Measurements from ENCODE around the gene HEATR1. TPM values are rescaled to one million over a fixed set of nuclear protein-coding genes. Genes with fewer than 3 reads are reported as not detected.

Gene HEATR1
- total RNA-seq, 1 experiment from 2014 or later: 73.0 TPM

DNA sequence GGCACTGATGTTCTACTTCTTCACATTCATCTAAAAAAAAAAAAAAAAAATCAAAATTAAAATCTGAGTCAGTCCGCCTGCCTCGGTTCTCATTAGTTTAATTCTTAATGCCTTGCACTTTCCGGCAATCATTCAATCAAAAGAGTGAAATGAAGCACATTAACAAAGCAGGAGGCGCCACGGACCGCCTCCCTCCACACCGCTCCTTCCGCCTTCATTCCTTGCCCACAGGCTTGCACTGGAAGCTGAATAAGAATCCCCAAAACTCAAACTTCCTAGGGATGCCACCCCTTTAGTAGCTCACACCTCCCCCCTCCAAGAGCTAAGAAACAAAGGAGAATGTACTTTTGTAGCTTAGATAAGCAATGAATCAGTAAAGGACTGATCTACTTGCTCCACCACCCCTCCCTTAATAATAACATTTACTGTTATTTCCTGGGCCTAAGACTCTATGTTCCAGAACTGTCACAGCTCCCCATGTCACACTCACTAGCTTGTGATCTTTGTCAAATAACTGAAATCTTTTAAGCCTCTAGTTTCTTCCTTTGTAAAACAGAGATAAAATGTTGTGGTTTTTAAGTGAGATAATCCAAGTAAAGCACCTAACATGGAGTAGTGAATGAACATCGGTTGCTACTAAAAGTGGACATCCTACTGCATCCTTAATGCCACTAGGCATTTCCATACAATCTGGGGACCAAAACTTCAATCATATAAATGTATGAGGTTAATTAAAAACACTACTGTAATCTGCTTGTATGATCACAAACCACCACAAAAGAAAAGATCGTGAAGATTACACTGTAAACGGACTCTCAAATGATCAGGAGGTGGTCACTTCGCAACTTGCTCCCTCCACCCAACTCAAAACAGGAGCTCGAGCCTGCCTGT is 53.1 kb downstream of the HEATR1 start:
- Mint-ChIP-seq H3K36me3 (peaks cover 79% of the 10 kb centered on the region), H3K27me3 (ENCODE audit: low read depth) (no peaks in the 10 kb centered on the region), H3K4me1 (0 out of 2 replicates have a peak, but pooled peaks cover 3% of the 10 kb centered on the region), H3K27ac (no peak overlapping the region), H3K4me3 (no peak overlapping the region), H3K9me3 (no peaks in the 10 kb centered on the region)
- DNase-seq (ENCODE audit: low spot score): no peak
- TF ChIP-seq, protein P1, sequence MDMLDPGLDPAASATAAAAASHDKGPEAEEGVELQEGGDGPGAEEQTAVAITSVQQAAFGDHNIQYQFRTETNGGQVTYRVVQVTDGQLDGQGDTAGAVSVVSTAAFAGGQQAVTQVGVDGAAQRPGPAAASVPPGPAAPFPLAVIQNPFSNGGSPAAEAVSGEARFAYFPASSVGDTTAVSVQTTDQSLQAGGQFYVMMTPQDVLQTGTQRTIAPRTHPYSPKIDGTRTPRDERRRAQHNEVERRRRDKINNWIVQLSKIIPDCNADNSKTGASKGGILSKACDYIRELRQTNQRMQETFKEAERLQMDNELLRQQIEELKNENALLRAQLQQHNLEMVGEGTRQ (CRISPR knock-in tag; IDR thresholded peaks at IDR 0.05): no peak
- TF ChIP-seq ZNF423 (CRISPR knock-in tag; IDR thresholded peaks at IDR 0.05): no peak
- TF ChIP-seq ZNF671 (CRISPR knock-in tag; IDR thresholded peaks at IDR 0.05): no peak
- TF ChIP-seq GTF2I (CRISPR knock-in tag; conservative IDR thresholded peaks at IDR 0.05): no peak
- TF ChIP-seq, protein P2, sequence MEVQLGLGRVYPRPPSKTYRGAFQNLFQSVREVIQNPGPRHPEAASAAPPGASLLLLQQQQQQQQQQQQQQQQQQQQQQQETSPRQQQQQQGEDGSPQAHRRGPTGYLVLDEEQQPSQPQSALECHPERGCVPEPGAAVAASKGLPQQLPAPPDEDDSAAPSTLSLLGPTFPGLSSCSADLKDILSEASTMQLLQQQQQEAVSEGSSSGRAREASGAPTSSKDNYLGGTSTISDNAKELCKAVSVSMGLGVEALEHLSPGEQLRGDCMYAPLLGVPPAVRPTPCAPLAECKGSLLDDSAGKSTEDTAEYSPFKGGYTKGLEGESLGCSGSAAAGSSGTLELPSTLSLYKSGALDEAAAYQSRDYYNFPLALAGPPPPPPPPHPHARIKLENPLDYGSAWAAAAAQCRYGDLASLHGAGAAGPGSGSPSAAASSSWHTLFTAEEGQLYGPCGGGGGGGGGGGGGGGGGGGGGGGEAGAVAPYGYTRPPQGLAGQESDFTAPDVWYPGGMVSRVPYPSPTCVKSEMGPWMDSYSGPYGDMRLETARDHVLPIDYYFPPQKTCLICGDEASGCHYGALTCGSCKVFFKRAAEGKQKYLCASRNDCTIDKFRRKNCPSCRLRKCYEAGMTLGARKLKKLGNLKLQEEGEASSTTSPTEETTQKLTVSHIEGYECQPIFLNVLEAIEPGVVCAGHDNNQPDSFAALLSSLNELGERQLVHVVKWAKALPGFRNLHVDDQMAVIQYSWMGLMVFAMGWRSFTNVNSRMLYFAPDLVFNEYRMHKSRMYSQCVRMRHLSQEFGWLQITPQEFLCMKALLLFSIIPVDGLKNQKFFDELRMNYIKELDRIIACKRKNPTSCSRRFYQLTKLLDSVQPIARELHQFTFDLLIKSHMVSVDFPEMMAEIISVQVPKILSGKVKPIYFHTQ (CRISPR knock-in tag; IDR thresholded peaks at IDR 0.05): no peak
- no peak for TF ChIP-seq TP53 (CRISPR knock-in tag; IDR thresholded peaks at IDR 0.05)
- TF ChIP-seq, protein P3, sequence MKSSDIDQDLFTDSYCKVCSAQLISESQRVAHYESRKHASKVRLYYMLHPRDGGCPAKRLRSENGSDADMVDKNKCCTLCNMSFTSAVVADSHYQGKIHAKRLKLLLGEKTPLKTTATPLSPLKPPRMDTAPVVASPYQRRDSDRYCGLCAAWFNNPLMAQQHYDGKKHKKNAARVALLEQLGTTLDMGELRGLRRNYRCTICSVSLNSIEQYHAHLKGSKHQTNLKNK (CRISPR knock-in tag; IDR thresholded peaks at IDR 0.05): no peak
- CTCF ChIA-PET: no interaction called here
- POLR2A ChIA-PET: no interaction called here
- ATAC-seq: no peak

DNA sequence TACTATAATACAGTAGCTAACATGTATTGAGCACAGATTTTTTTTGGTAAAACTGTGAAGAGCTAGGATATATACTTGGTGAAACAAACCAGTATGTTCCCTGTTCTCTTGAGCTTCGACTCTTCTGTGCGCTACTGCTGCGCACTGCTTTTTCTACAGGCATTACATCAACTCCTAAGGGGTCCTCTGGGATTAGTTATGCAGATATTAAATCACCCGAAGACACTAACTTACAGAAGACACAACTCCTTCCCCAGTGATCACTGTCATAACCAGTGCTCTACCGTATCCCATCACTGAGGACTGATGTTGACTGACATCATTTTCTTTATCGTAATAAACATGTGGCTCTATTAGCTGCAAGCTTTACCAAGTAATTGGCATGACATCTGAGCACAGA is 55.9 kb downstream of the HEATR1 start:
- no peaks in the 10 kb centered on the region for H3K27me3 Mint-ChIP-seq (ENCODE audit: low read depth)
- ChIA-PET POLR2A (no interaction called here), CTCF (interaction anchor here (0.9 kb wide), 1 partner anchor 10 kb away, joined by 3 read pairs; no protein-coding TSS in a partner anchor)
- TF ChIP-seq, protein P2 (CRISPR knock-in tag; IDR thresholded peaks at IDR 0.05): no peak
- H3K27ac Mint-ChIP-seq: no peak overlapping the region
- DNase-seq (ENCODE audit: low spot score) (no peak), ATAC-seq (no peak)
- H3K4me1 Mint-ChIP-seq: 0 out of 2 replicates have a peak, but pooled peaks cover 3% of the 10 kb centered on the region
- H3K9me3 Mint-ChIP-seq: no peaks in the 10 kb centered on the region
- H3K4me3 Mint-ChIP-seq: no peak overlapping the region
- H3K36me3 Mint-ChIP-seq: peaks cover 72% of the 10 kb centered on the region

DNA sequence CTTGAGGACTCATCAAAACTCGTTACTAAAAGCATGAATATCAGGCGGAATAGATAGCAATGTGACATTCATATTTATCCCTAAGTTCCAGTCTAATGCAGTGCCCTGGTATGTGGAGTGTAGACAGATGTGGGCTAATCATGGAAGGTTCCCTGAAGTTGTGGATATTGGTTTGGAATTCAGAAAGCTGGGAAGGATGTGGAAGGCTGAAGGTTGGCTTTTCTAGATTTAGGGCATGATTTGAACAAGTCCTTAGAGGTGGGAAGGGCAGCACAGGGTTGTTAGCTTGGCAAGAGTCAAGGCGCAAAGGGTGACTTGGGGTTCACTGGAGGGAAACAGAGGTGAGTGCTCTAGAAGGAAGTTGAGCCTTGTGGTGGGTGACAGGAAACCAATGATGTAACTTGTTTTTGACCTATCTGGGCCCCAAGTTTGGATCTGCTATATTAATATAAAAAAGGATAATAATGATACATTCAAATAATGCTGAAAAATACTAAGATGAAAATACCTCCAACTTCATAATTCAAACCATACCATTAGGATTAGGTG is 58.6 kb downstream of the HEATR1 start:
- no peaks in the 10 kb centered on the region for H3K27me3 Mint-ChIP-seq (ENCODE audit: low read depth)
- peak overlapping the region; percentile 20 for H3K27ac Mint-ChIP-seq
- DNase-seq (ENCODE audit: low spot score) (no peak), ATAC-seq (no peak)
- H3K9me3 Mint-ChIP-seq: no peaks in the 10 kb centered on the region
- CTCF ChIA-PET: no interaction called here
- POLR2A ChIA-PET: no interaction called here
- H3K36me3 Mint-ChIP-seq: peaks cover 54% of the 10 kb centered on the region
- no peak overlapping the region for H3K4me3 Mint-ChIP-seq
- no peak for TF ChIP-seq NR2C2 (CRISPR knock-in tag; IDR thresholded peaks at IDR 0.05)
- TF ChIP-seq EMX1 (CRISPR knock-in tag; IDR thresholded peaks at IDR 0.05): no peak
- TF ChIP-seq JUN (CRISPR knock-in tag; IDR thresholded peaks at IDR 0.05): no peak
- no peak for TF ChIP-seq CBFB (CRISPR knock-in tag; IDR thresholded peaks at IDR 0.05; ENCODE audit: low read depth)
- no peak for TF ChIP-seq CREM (CRISPR knock-in tag; IDR thresholded peaks at IDR 0.05)
- no peak for TF ChIP-seq ELF4 (CRISPR knock-in tag; IDR thresholded peaks at IDR 0.05; ENCODE audit: low read depth)
- TF ChIP-seq ZNF232 (CRISPR knock-in tag; IDR thresholded peaks at IDR 0.05): no peak
- TF ChIP-seq, protein P2 (CRISPR knock-in tag; IDR thresholded peaks at IDR 0.05): no peak
- no peak for TF ChIP-seq GABPB1 (CRISPR knock-in tag; IDR thresholded peaks at IDR 0.05)
- no peak for TF ChIP-seq SOX15 (CRISPR knock-in tag; IDR thresholded peaks at IDR 0.05)
- TF ChIP-seq ZBTB21 (CRISPR knock-in tag; IDR thresholded peaks at IDR 0.05; ENCODE audit: borderline replicate concordance): no peak
- no peak for TF ChIP-seq HMGA2 (CRISPR knock-in tag; IDR thresholded peaks at IDR 0.05)
- no peak for TF ChIP-seq TP53 (CRISPR knock-in tag; IDR thresholded peaks at IDR 0.05)
- 0 out of 2 replicates have a peak, but pooled peaks cover 3% of the 10 kb centered on the region for H3K4me1 Mint-ChIP-seq

All from WTC11 (cell line).